OCI-LY1 (cell line): ENCODE results near the gene TMEM242.

Experiments used
- H2AFZ ChIP-seq: fragments of 200-600 bp; sonication (generic), shearing (Covaris generic); 2 replicates; pipeline ENCODE4 v1.6.0; 2014; ENCODE audit warnings: antibody characterized with exemption, mild to moderate bottlenecking, low read length
- H3F3A ChIP-seq: fragments of 200-600 bp; sonication (generic), shearing (Covaris generic); 2 replicates; pipeline ENCODE4 v1.6.0; 2014; ENCODE audit warnings: mild to moderate bottlenecking, antibody characterized with exemption, low read length, moderate library complexity; ENCODE audit not compliant: insufficient read depth
- H3K27ac ChIP-seq: fragments of 200-600 bp; sonication (generic); 2 replicates; pipeline ENCODE4 v1.5.1; 2014; ENCODE audit warnings: low read length, mixed run types, mild to moderate bottlenecking, low read depth; ENCODE audit not compliant: poor library complexity, severe bottlenecking
- H3K27me3 ChIP-seq: fragments of 200-600 bp; sonication (generic); 2 replicates; pipeline ENCODE4 v1.6.0; 2014; ENCODE audit warnings: antibody characterized with exemption, mild to moderate bottlenecking, low read length, moderate library complexity; ENCODE audit not compliant: insufficient read depth
- H3K36me3 ChIP-seq: fragments of 200-600 bp; sonication (generic); 2 replicates; pipeline ENCODE4 v1.6.1; 2014; ENCODE audit warnings: mild to moderate bottlenecking, antibody characterized with exemption, low read length, moderate library complexity, mixed read lengths; ENCODE audit not compliant: insufficient read depth
- H3K4me1 ChIP-seq: fragments of 200-600 bp; sonication (generic); 2 replicates; pipeline ENCODE4 v1.5.1; 2014; ENCODE audit warnings: mild to moderate bottlenecking, low read length, moderate library complexity; ENCODE audit not compliant: insufficient read depth, severe bottlenecking
- H3K4me2 ChIP-seq: fragments of 200-600 bp; sonication (generic), shearing (Covaris generic); 2 replicates; pipeline ENCODE4 v1.6.1; 2014; ENCODE audit warnings: low read length
- H3K4me3 ChIP-seq: fragments of 200-600 bp; sonication (generic); 2 replicates; pipeline ENCODE4 v1.5.1; 2014; ENCODE audit warnings: low read length, low read depth, mild to moderate bottlenecking, mixed read lengths; ENCODE audit not compliant: poor library complexity, severe bottlenecking
- H3K79me2 ChIP-seq: fragments of 200-600 bp; shearing (Covaris generic); 2 replicates; pipeline ENCODE4 v1.6.1; 2016; ENCODE audit warnings: mixed run types, low read length, mixed read lengths; ENCODE audit not compliant: insufficient read depth
- H3K9ac ChIP-seq: fragments of 200-600 bp; sonication (generic), shearing (Covaris generic); 2 replicates; pipeline ENCODE4 v1.6.1; 2014; ENCODE audit warnings: mild to moderate bottlenecking, low read length, mixed read lengths
- H3K9me2 ChIP-seq: fragments of 200-600 bp; sonication (generic), shearing (Covaris generic); 2 replicates; pipeline ENCODE4 v1.6.1; 2014; ENCODE audit warnings: low read depth, mild to moderate bottlenecking, low read length, mixed read lengths
- H3K9me3 ChIP-seq: fragments of 200-600 bp; shearing (Covaris generic); 2 replicates; pipeline ENCODE4 v1.6.1; 2014; ENCODE audit warnings: low read length, mixed read lengths
- H4K20me1 ChIP-seq: fragments of 200-600 bp; sonication (generic), shearing (Covaris generic); 2 replicates; pipeline ENCODE4 v1.6.0; 2016; ENCODE audit warnings: mild to moderate bottlenecking, low read length; ENCODE audit not compliant: insufficient read depth
- EZH2 ChIP-seq: fragments of 200-600 bp; sonication (generic), shearing (Covaris generic); IDR thresholded peaks from 2 replicates; pipeline ENCODE4 v1.8.0; 2017; ENCODE audit warnings: borderline replicate concordance, mixed run types, mild to moderate bottlenecking, antibody characterized with exemption, low read length, moderate library complexity, mixed read lengths
- TF ChIP-seq, protein P1 (sequence below): fragments of 200-600 bp; sonication (generic), shearing (Covaris generic); IDR thresholded peaks from 2 replicates; pipeline ENCODE4 v1.5.1; 2017; ENCODE audit warnings: mild to moderate bottlenecking, antibody characterized with exemption, low read length, moderate library complexity, mixed read lengths

Gene TMEM242

DNA sequence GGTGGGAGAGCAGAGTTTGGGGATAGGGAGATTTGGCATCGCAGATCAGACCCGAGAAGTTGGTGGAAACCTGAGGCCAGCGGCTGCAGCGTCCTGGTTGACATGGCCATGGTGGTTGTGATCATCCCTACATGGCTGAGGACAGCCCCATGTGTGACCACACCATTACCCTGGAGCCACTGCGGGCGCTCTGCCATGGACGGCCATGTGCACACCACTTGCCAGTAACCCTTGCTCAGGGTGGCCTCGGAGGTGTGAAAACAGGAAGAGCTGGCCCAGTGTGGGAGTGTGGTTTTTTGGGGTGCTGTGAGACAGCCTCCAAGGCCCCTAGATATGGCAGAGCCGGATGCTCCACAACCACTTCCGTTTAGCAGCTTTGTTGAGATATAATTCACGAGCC lies 64.4 kb downstream of the TMEM242 start:
- Histone ChIP-seq H3K27ac (no peak overlapping the region), H3K4me1 (no peaks in the 10 kb centered on the region), H3K4me3 (no peak overlapping the region), H2AFZ (no peak overlapping the region), H3K36me3 (no peaks in the 10 kb centered on the region), H3K9me2 (no peaks in the 10 kb centered on the region), H4K20me1 (no peaks in the 10 kb centered on the region), H3K4me2 (no peak overlapping the region), H3K79me2 (no peaks in the 10 kb centered on the region), H3K27me3 (no peaks in the 10 kb centered on the region; the same call in 1 of the 2 replicates), H3F3A (no peaks in the 10 kb centered on the region), H3K9me3 (no peaks in the 10 kb centered on the region), H3K9ac (no peak overlapping the region)
- TF ChIP-seq, protein P1, sequence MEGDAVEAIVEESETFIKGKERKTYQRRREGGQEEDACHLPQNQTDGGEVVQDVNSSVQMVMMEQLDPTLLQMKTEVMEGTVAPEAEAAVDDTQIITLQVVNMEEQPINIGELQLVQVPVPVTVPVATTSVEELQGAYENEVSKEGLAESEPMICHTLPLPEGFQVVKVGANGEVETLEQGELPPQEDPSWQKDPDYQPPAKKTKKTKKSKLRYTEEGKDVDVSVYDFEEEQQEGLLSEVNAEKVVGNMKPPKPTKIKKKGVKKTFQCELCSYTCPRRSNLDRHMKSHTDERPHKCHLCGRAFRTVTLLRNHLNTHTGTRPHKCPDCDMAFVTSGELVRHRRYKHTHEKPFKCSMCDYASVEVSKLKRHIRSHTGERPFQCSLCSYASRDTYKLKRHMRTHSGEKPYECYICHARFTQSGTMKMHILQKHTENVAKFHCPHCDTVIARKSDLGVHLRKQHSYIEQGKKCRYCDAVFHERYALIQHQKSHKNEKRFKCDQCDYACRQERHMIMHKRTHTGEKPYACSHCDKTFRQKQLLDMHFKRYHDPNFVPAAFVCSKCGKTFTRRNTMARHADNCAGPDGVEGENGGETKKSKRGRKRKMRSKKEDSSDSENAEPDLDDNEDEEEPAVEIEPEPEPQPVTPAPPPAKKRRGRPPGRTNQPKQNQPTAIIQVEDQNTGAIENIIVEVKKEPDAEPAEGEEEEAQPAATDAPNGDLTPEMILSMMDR: no peak
- TF ChIP-seq EZH2: no peak

DNA sequence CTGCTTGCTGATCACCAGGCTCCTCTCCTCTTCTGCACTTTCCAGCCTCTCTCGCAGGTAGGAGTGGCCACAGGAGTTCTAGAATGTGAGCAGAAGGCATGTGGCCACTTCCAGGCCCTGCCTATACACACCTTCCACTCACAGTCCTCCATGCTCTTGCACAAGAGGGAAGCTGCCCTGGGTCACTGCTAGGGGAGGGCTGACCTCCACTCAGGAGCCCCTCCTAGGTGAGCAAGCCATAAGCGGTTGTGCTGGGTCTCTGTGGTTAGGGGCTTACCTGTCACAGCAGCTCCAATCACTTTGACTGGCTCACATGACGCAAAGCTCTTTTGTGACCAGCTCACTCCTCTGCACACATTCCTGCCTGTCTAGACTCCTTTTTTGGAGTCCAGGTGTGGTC lies 68.2 kb downstream of the TMEM242 start:
- no peak overlapping the region for H3K4me3 ChIP-seq
- H3K4me2 ChIP-seq: no peak overlapping the region
- no peak overlapping the region for H3K27ac ChIP-seq
- H4K20me1 ChIP-seq: no peaks in the 10 kb centered on the region
- no peaks in the 10 kb centered on the region for H3K9me2 ChIP-seq
- no peaks in the 10 kb centered on the region for H3K79me2 ChIP-seq
- no peak overlapping the region for H2AFZ ChIP-seq
- no peaks in the 10 kb centered on the region for H3F3A ChIP-seq
- no peak overlapping the region for H3K9ac ChIP-seq
- H3K27me3 ChIP-seq: peaks cover 6% of the 10 kb centered on the region
- H3K9me3 ChIP-seq: no peaks in the 10 kb centered on the region
- no peaks in the 10 kb centered on the region for H3K4me1 ChIP-seq
- H3K36me3 ChIP-seq: no peaks in the 10 kb centered on the region
- TF ChIP-seq, protein P1: no peak
- no peak for TF ChIP-seq EZH2

DNA sequence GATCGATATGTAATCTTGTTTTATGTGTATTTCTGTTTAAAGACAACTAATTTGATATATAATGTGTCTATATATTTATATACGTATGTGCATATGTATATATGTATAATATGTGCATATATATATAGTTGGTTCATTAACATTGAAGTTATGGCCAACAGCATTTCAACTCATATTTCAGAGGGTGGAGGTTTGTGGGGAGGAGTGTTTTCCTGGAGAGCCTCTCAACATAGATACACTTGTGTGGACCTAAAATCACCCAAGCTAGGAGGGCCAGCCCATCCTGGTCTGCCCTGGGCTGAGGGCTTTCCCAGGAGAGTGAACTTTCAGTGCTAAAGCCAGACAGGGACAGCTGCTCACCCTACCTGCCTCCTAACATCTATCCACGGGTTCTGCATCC lies 68.8 kb downstream of the TMEM242 start:
- H3K79me2 ChIP-seq: no peaks in the 10 kb centered on the region

More for the DNA sequence above, 68.8 kb downstream of the TMEM242 start:
- H2AFZ ChIP-seq: no peak overlapping the region
- H3K9me2 ChIP-seq: no peaks in the 10 kb centered on the region
- no peak overlapping the region for H3K27ac ChIP-seq
- H3K9me3 ChIP-seq: no peaks in the 10 kb centered on the region
- TF ChIP-seq, protein P1: no peak
- no peak for TF ChIP-seq EZH2
- H3F3A ChIP-seq: no peaks in the 10 kb centered on the region
- H3K4me3 ChIP-seq: no peak overlapping the region
- no peak overlapping the region for H3K4me2 ChIP-seq
- H3K27me3 ChIP-seq: peaks cover 6% of the 10 kb centered on the region
- H3K9ac ChIP-seq: no peak overlapping the region
- no peaks in the 10 kb centered on the region for H4K20me1 ChIP-seq
- H3K4me1 ChIP-seq: no peaks in the 10 kb centered on the region
- H3K36me3 ChIP-seq: no peaks in the 10 kb centered on the region
